Activated naive CD8-positive, alpha-beta T cell treated with anti-CD3 and anti-CD28 coated beads, Interleukin-2, amount 50 U/mL, for 16 hours (primary cell): ENCODE data around the gene GRAMD1B.

ENCODE experiments used
- DNase-seq: peaks from one replicate; pipeline ENCODE4 v3.0.0-alpha.2; 2020; ENCODE audit warnings: low read depth, low spot score

GRAMD1B gene

DNA sequence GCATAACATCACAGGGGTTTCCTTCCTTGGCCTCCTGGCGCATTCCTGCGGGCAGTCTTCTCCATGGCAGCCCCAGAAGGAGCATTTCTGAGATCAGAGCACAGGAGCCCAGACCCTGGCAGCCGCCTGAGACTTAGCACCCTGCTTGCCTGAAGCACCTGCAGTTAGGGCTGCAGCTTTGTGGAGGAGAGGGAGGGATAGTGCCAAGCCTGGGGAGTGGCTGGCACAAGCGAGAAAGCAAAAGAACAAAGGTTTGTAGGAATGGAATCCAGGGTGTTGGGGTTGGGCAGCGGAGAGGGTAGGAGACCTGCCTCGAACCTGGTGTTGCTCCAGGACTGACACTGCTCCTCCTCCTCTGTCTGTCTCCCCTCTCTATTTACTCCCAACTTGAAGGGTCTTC is 157.5 kb downstream of the GRAMD1B start:
- no peak for DNase-seq

DNA sequence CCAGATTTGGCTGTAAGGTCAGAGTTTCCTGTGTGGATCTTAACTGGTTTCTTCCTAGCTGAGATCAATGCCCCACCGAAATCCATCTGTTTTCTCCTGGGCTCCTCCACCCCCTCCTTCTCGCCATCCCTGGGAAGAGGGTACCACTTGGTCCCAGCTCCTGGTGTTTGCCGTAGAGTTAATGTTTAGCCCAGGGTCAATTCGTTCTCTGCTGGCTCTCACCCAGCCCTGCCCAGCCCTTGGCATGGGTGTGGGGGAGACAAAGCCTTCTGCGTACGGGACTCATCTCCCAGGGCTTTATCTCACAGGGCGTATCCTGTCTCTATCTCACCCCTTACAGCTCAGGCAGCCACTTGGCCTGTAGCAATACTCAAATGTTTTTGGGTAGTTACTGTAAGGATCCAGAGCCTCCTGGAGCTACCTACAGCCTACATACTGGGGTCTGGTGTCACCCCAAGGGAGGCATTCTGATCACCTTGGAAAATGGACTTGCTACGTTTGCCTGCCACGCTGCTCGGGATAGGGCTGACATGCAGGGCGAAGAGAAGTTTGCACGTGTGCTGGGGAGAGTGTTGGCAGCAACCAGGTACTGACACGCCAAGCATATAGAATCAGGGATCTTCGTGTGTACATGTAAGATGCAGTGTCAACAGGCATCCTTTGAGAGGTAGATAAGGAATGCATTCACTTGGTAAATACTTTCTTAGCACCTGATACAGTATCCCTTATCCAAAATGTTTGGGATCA is 158.2 kb downstream of the GRAMD1B start:
- DNase-seq, result no peak

DNA sequence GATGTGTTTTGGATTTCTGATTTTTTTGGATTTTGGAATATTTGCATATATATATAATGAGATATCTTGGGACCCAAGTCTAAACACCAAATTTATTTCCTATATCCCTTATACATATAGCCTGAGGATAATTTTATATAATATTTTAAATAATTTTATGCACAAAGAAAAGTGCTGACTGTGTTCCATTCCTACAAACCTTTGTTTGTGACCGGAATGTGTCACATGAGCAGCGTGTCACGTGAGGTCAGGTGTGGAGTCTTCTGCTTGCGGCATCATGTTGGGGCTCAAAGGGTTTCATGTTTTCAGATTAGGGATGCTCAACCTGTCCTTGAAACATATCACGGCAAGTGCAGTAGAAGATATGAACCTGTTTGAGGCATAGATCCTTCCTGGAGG is 158.8 kb downstream of the GRAMD1B start:
- DNase-seq, result no peak

GRCh38 chr11:123590296-123590912 is 160.3 kb downstream of the GRAMD1B start:
- no peak for DNase-seq

GRCh38 chr11:123593570-123593969 is 163.5 kb downstream of the GRAMD1B start:
- no peak for DNase-seq

DNA sequence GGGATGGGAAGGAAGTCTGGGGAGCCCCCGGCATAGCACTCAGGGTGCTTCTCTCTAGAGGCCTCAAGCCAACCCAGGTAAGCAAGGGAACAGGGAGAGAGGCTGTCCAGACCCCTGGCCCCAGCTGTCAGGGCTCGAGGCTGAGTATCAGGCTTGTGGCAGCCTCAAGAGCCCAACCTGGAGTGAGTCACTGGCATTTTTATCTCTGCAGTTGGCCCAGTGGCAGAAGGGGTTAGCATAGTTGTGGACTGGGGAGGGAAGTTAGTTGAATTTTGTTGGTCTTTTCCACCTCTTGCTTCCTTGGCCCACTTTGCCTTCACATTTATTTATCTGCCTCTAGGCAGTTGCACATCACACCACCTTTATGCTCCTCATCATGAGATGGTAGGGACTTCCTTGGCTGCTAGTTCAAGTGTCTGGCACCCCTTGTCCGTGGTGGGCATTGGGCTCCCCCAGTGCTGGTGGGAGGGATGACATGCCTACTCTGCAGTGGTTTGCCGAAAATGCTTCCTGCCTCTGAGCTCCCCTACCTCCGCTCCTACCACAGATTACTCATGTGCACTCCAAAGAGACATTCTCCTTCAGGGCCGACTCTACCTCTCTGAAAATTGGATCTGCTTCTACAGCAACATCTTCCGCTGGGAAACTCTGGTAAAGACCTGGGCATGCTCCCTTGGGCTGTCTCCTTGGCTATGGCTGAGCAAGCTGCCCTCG is 164.3 kb downstream of the GRAMD1B start:
- no peak for DNase-seq

DNA sequence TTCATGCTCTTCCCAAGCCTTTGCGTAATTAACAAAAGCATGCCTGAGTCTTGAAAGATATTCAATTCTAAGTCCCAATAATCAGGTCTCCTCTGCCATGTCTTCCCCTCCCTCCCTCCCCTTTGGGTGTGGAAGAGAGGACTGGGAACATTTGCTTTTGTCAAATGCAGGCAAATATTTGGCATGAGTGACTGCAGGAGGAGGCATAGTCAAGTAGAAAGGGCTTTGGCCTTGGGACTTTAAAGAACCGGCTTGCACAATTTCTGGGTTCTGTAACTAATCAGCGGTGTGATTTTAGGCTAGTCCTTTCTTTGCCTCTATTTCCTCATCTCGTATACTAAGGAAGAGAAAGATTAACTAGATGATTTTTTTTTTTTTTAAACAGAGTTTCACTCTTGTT is 164.9 kb downstream of the GRAMD1B start:
- DNase-seq, result no peak

DNA sequence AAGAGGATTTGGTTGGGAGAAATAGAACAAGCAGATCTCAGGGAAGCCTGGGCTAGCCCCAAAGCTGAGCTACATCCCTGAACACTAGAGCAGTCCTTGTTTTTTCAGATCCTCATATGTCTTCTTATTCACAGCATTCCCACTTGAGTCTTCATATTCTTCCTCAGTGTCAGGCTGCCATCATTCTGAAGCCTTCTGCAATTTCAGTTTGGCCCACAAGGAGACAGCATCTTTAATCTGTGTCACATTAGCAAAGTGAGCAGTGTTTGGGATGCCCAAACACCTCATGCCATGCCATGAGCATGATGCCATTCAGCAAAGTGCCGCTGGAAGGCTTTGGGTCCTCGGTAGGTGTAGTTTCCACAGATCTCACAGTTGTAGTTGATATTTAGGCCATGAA is 167.8 kb downstream of the GRAMD1B start:
- DNase-seq, result no peak

DNA sequence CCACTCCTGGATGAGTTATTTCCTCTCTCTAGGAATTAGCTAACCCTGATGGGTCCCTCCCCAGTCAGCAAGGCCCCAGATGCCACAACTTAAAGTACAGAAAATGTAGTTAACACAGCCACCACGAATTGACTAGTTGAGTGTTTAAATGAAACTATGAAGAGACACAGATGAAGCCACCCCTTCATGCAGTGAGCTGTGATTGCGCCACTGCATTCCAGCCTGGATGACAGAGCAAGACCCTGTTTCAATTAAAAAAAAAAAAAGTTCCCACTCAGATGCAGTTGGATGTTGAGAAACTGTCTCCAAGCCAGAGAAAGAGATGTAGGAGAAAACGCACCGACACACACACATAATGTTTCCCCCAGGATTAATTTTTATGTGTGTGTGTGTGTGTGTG is 171.1 kb downstream of the GRAMD1B start:
- no peak for DNase-seq

GRCh38 chr11:123601743-123602142 is 171.7 kb downstream of the GRAMD1B start:
- DNase-seq, result no peak

DNA sequence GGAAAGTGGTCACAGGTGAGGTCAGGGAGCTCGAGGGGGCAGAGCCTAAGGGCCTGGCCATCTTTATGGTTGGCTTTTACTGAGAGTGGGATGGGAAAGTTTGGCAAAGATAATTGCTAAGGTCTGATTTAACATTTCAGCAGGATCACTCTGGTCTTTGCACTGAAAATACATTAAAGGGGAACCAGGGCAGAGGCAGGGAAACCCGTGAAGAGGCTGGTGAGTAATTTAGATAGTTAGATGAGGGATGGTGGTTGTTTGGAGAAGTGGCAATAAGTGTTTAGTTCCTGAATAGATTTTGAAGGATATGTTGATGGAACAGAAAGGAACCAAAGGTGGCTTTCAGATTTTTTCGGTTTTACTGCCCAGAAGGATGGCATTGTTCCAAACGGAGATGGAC is 173.6 kb downstream of the GRAMD1B start:
- no peak for DNase-seq

GRCh38 chr11:123607781-123608180 is 177.7 kb downstream of the GRAMD1B start:
- no peak for DNase-seq

DNA sequence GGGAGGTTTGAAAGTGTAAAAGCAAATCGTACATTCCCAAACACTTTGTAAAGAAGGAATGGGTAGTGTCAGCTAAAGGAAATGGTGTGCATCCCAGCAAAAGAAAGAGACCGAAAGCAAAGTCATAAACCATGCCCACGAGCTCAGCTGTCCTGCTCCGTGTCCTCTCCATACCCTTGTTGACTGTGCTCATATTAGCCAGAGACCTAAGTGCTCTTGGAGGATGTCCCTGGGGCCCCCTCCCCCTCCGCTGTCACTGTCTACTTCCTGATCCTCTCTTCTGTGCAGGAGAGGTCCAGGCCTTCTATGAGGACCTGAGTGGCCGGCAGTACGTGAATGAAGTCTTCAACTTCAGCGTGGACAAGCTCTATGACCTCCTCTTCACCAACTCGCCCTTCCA is 178.3 kb downstream of the GRAMD1B start:
- no peak for DNase-seq

DNA sequence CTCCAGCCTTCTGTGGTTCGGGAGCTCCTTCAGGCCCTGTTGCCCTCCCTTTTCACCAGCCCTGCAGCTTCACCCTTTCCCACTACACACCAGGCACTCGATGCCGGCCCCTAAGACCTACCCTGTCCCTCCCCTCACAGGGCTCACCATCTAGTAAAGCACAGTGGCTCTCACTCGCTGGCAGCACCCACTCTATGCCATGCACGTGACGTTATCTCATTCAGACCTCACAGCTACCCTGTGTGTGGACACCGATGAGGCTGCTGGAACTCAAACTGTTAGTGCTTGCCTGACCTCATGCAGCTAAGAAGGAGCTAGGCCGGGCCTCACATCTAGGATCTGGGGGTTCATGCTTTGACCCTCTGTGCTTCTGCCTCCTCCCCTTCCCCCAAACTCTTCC is 178.9 kb downstream of the GRAMD1B start:
- DNase-seq, result no peak

GRCh38 chr11:123611698-123612097 is 181.6 kb downstream of the GRAMD1B start:
- DNase-seq, result no peak

DNA sequence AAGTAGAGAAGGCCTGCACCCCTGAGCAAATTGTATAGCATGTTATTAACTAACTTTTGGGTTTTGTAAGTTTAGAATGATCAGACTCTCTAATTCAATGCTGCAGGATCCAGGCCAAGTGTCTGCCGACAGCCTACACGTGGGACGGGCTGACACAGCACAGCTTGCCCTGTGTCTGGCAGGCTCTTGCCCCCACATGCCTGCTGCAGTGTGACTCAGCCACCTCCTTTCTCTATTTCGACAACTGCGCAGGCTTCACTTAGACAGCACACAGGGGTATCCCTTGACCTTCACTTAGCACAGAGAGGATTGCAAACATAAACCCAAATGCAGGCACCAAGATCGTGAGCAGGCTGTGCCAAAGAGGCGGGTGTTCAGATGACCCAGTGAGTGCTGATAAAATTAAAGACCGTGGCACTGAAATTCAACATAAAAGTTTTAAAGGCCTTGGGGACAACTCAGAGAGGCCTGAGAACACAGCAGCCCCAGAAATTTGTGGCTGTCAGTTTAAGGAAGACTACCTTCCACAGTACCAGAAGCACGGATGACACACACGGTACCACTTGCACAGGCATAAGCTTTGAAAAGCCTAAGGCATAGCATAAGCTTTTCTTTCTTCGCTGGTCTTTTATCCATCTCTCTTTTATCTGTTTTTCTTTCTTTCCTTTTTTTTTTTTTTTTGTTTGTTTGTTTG is 186.6 kb downstream of the GRAMD1B start:
- DNase-seq, result no peak

- DNase-seq, result no peak
Observed at GRCh38 chr11:123622576-123622975, 192.5 kb downstream of the GRAMD1B start.

DNA sequence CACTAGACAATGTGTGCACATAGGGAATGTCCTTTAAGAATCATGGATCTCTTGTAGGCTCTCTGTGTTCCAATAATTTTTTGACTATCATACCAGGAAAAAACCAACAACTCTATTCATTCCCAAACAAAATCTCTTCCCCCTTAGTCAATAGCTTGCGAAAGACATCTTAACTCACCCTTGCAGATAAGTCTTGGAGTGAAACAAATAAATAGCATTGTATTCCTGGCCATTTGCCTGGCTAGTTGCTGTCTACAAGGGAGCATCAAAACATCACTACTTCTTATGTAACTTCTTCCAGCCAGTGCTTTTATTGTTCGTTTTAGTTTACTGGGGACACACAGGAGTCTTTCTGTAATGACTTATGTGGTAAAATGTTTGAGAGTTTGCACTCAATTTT is 194.9 kb downstream of the GRAMD1B start:
- no peak for DNase-seq

DNA sequence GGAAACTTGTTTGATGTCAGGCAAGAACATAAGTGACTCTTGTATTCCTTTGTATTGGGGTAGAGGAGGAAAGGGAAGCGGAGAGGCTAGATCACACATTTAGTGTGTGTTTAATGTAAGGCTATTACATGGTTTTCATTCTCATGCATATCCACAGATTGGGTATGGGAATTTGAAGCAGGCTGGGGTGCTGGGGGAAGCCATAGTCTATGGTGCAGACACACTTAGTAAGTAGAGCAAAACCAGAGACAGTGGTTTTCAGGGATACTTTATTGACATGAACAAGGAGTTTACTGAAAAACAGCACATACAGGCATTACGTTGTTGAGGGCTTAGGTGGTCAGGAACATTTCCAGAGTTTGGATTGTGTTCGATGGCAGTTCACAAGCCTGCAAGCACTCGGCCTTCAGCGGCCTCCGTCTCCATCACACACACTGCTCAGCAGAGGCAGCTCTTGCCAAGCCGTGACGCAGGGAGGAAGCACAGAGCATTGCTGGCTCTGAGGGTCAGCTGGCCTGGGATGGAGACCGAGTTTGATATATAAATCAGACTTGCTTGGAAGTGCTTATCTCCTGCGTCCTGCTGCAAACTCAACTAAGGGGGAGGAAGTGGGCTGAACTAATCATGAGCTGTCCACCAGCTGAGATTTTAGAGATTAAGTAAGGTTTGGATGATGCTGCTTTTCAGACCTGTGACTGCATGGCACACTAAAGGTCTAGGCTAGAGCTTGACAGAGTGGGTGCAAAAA is 199.0 kb downstream of the GRAMD1B start:
- DNase-seq, result no peak

GRCh38 chr11:123630126-123630608 is 200.1 kb downstream of the GRAMD1B start:
- DNase-seq, result no peak

DNA sequence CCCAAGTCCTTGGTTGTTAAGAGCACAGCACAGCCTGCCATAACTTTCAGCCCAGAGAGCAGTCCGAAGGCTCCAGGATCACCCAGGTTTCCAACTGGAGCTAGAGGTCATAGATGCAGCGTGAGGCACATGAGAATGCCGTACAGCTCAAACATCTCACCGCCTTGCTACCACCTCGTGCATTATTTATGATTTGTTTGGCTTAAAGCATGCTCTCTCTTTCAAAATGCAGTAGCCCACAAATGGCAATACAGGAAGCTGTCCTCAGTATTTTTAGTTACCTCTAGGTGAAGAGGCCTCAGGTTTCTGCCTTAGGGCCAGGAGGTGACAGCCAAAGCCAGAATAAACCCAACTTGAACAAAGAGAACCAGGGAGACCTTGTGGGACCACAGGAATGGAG is 210.0 kb downstream of the GRAMD1B start:
- DNase-seq, result no peak
